SU-DHL-6 (cell line): ENCODE measurements around the gene TRAF4.
"Not testable (repeated sequence)": the region's sequence is repeated elsewhere in the genome, so short reads cannot be mapped to it uniquely, and the experiment has no call there.

ENCODE experiments used
- CTCF ChIP-seq: fragments of 200-600 bp; sonication (generic); IDR thresholded peaks from one replicate; pipeline ENCODE4 v1.5.1; 2017; ENCODE audit warnings: antibody characterized with exemption, mild to moderate bottlenecking, low read length, moderate library complexity; ENCODE audit not compliant: insufficient read depth, poor library complexity, severe bottlenecking
- EZH2phosphoT487 ChIP-seq: fragments of 200-600 bp; sonication (generic), shearing (Covaris generic); conservative IDR thresholded peaks from 2 replicates; pipeline ENCODE4 v1.6.1; 2018; ENCODE audit warnings: mild to moderate bottlenecking, antibody characterized with exemption, low read length, moderate library complexity, mixed read lengths

GRCh38 chr17:28779601-28780000, 35.8 kb downstream of the TRAF4 start:
- TF ChIP-seq CTCF, EZH2phosphoT487: not testable (repeated sequence)
